Measurements from ENCODE around the gene RXRG. TPM values are rescaled to one million over a fixed set of nuclear protein-coding genes. Genes with fewer than 3 reads are reported as not detected.

RXRG gene
- total RNA-seq, 1 donor from 2014 or later, result 9.1 TPM

- H3K4me1 ChIP-seq, result peaks cover 12% of the 10 kb centered on the region
- H3K36me3 ChIP-seq, result no peaks in the 10 kb centered on the region
- no peak overlapping the region for H3K4me3 ChIP-seq
- H3K27ac ChIP-seq, result no peak overlapping the region
- no peak for TF ChIP-seq CTCF (IDR thresholded peaks at IDR 0.05)
- ATAC-seq, result no peak
- no peak for DNase-seq
- intact Hi-C loops (cut with DNase I), result no loop called here
- H3K9me3 ChIP-seq, result no peaks in the 10 kb centered on the region
- H3K27me3 ChIP-seq, result no peaks in the 10 kb centered on the region
Measured at GRCh38 chr1:165420655-165421054, 24.3 kb downstream of the RXRG start.

- intact Hi-C loops (cut with DNase I), result no loop called here
- Histone ChIP-seq H3K9me3 (no peaks in the 10 kb centered on the region), H3K27me3 (no peaks in the 10 kb centered on the region), H3K4me1 (peaks cover 8% of the 10 kb centered on the region), H3K36me3 (no peaks in the 10 kb centered on the region), H3K27ac (no peak overlapping the region), H3K4me3 (no peak overlapping the region)
- DNase-seq (no peak), ATAC-seq (no peak)
- TF ChIP-seq CTCF (IDR thresholded peaks at IDR 0.05), result no peak
Measured at GRCh38 chr1:165419839-165420238, 25.1 kb downstream of the RXRG start.

GRCh38 chr1:165418195-165418594 lies 26.7 kb downstream of the RXRG start:
- TF ChIP-seq CTCF (IDR thresholded peaks at IDR 0.05), result no peak
- no peaks in the 10 kb centered on the region for H3K9me3 ChIP-seq
- no peaks in the 10 kb centered on the region for H3K27me3 ChIP-seq
- no peak overlapping the region for H3K4me3 ChIP-seq
- ATAC-seq (no peak), DNase-seq (no peak)
- intact Hi-C loops (cut with DNase I), result no loop called here
- no peaks in the 10 kb centered on the region for H3K36me3 ChIP-seq
- H3K4me1 ChIP-seq, result peaks cover 4% of the 10 kb centered on the region
- no peak overlapping the region for H3K27ac ChIP-seq

- no peak for TF ChIP-seq CTCF (IDR thresholded peaks at IDR 0.05)
- H3K4me3 ChIP-seq, result no peak overlapping the region
- no peaks in the 10 kb centered on the region for H3K27me3 ChIP-seq
- H3K4me1 ChIP-seq, result no peaks in the 10 kb centered on the region
- ATAC-seq (no peak), DNase-seq (no peak)
- no peaks in the 10 kb centered on the region for H3K9me3 ChIP-seq
- H3K27ac ChIP-seq, result no peak overlapping the region
- intact Hi-C loops (cut with DNase I), result no loop called here
- H3K36me3 ChIP-seq, result no peaks in the 10 kb centered on the region
Measured at GRCh38 chr1:165416876-165417275, 28.1 kb downstream of the RXRG start.

GRCh38 chr1:165415068-165415467 lies 29.9 kb downstream of the RXRG start:
- Histone ChIP-seq H3K4me1 (no peaks in the 10 kb centered on the region), H3K4me3 (no peak overlapping the region), H3K27ac (no peak overlapping the region), H3K27me3 (no peaks in the 10 kb centered on the region), H3K9me3 (no peaks in the 10 kb centered on the region), H3K36me3 (no peaks in the 10 kb centered on the region)
- intact Hi-C loops (cut with DNase I), result no loop called here
- TF ChIP-seq CTCF (IDR thresholded peaks at IDR 0.05), result no peak
- ATAC-seq (no peak), DNase-seq (no peak)

GRCh38 chr1:165414620-165415019 lies 30.3 kb downstream of the RXRG start:
- DNase-seq (no peak), ATAC-seq (no peak)
- no peaks in the 10 kb centered on the region for H3K27me3 ChIP-seq
- no peak overlapping the region for H3K4me3 ChIP-seq
- H3K9me3 ChIP-seq, result no peaks in the 10 kb centered on the region
- H3K27ac ChIP-seq, result no peak overlapping the region
- H3K4me1 ChIP-seq, result no peaks in the 10 kb centered on the region
- TF ChIP-seq CTCF (IDR thresholded peaks at IDR 0.05), result no peak
- H3K36me3 ChIP-seq, result no peaks in the 10 kb centered on the region
- intact Hi-C loops (cut with DNase I), result no loop called here

All from upper lobe of right lung (tissue), 1 donor.